Astrocyte (in vitro differentiated cells and primary cell): Measurements from ENCODE around the gene GPBP1L1.

ENCODE experiments used
- EZH2 ChIP-seq: IDR thresholded peaks from 2 replicates; pipeline ENCODE4 v1.6.1; 2012; ENCODE audit warnings: mild to moderate bottlenecking, low read length, inconsistent platforms; ENCODE audit not compliant: insufficient read depth
- TF ChIP-seq, protein P1 (sequence below): IDR thresholded peaks from 2 replicates; pipeline ENCODE4 v1.5.1; 2011; ENCODE audit warnings: low read depth, mild to moderate bottlenecking, inconsistent platforms, low read length, moderate library complexity; ENCODE audit not compliant: insufficient read depth

DNA sequence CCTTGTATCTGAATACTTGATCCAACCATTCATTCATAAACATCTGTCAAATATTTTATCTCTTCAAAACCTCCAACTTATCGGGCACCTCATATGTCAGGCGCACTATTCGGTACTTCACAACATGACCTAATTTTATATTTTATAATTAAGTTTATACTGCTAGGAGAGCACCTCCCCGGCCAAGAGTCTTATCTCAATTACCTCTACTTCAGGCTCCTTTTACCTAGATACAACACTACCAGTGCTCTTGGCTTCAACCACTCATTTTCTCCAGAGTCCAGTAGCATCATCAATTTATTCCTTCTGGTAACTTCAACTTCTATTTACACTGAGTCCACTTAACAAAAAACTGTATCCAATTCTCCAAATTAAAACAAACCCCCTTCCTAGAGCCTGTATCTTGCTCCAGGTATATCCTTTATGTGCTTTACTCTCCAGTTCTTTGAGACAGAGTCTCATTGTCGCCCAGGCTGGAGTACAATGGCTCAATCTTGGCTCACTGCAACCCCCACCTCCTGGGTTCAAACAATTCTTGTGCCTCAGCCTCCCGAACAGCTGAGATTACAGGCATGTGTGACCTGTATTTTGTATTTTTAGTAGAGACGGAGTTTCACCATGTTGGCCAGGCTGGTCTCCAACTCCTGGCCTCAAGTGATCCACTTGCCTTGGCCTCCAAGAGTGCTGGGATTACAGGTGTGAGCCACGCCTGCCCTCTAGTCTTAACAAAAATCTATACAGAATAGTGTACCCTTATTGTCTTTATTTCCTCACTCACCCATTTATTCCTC, 18.8 kb downstream of the GPBP1L1 start:
- TF ChIP-seq, protein P1, sequence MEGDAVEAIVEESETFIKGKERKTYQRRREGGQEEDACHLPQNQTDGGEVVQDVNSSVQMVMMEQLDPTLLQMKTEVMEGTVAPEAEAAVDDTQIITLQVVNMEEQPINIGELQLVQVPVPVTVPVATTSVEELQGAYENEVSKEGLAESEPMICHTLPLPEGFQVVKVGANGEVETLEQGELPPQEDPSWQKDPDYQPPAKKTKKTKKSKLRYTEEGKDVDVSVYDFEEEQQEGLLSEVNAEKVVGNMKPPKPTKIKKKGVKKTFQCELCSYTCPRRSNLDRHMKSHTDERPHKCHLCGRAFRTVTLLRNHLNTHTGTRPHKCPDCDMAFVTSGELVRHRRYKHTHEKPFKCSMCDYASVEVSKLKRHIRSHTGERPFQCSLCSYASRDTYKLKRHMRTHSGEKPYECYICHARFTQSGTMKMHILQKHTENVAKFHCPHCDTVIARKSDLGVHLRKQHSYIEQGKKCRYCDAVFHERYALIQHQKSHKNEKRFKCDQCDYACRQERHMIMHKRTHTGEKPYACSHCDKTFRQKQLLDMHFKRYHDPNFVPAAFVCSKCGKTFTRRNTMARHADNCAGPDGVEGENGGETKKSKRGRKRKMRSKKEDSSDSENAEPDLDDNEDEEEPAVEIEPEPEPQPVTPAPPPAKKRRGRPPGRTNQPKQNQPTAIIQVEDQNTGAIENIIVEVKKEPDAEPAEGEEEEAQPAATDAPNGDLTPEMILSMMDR, result no peak
- no peak for TF ChIP-seq EZH2
